ENCODE results near the gene TCF4.

Gene TCF4

GRCh38 chr18:55289775-55290174, 298.2 kb downstream of the TCF4 start:
- DNase-seq (ENCODE audit: low spot score): no peak

GRCh38 chr18:55289048-55289447, 298.9 kb downstream of the TCF4 start:
- no peak for DNase-seq (ENCODE audit: low spot score)

- no peak for DNase-seq (ENCODE audit: low spot score)
Measured at GRCh38 chr18:55287935-55288868, 299.8 kb downstream of the TCF4 start.

GRCh38 chr18:55287149-55287806, 300.7 kb downstream of the TCF4 start:
- no peak for DNase-seq (ENCODE audit: low spot score)

- no peak for DNase-seq (ENCODE audit: low spot score)
Measured at GRCh38 chr18:55286257-55286825, 301.7 kb downstream of the TCF4 start.

- DNase-seq (ENCODE audit: low spot score): no peak
Measured at GRCh38 chr18:55284614-55285013, 303.4 kb downstream of the TCF4 start.

GRCh38 chr18:55283309-55283708, 304.7 kb downstream of the TCF4 start:
- no peak for DNase-seq (ENCODE audit: low spot score)

- no peak for DNase-seq (ENCODE audit: low spot score)
Measured at GRCh38 chr18:55280503-55280902, 307.5 kb downstream of the TCF4 start.

- DNase-seq (ENCODE audit: low spot score): peak; percentile 29
Measured at GRCh38 chr18:55275039-55275901, 312.7 kb downstream of the TCF4 start.

GRCh38 chr18:55272510-55273243, 315.3 kb downstream of the TCF4 start:
- no peak for DNase-seq (ENCODE audit: low spot score)

- DNase-seq (ENCODE audit: low spot score): no peak
Measured at GRCh38 chr18:55269622-55270021, 318.4 kb downstream of the TCF4 start.

- DNase-seq (ENCODE audit: low spot score): no peak
Measured at GRCh38 chr18:55268628-55269275, 319.2 kb downstream of the TCF4 start.

GRCh38 chr18:55268151-55268601, 319.8 kb downstream of the TCF4 start:
- no peak for DNase-seq (ENCODE audit: low spot score)

GRCh38 chr18:55266981-55267380, 321.0 kb downstream of the TCF4 start:
- DNase-seq (ENCODE audit: low spot score): no peak

GRCh38 chr18:55265984-55266383, 322.0 kb downstream of the TCF4 start:
- DNase-seq (ENCODE audit: low spot score): peak; percentile 16

GRCh38 chr18:55265130-55265675, 322.8 kb downstream of the TCF4 start:
- DNase-seq (ENCODE audit: low spot score): no peak

GRCh38 chr18:55264108-55264507, 323.9 kb downstream of the TCF4 start:
- no peak for DNase-seq (ENCODE audit: low spot score)

GRCh38 chr18:55262021-55262560, 325.9 kb downstream of the TCF4 start:
- no peak for DNase-seq (ENCODE audit: low spot score)

GRCh38 chr18:55261253-55261652, 326.7 kb downstream of the TCF4 start:
- no peak for DNase-seq (ENCODE audit: low spot score)

GRCh38 chr18:55258088-55258487, 329.9 kb downstream of the TCF4 start:
- DNase-seq (ENCODE audit: low spot score): no peak
